K562 (cell line): ENCODE measurements around the gene RALGAPA2. TPM values are rescaled to one million over a fixed set of nuclear protein-coding genes. Genes with fewer than 3 reads are reported as not detected.

ENCODE experiments used
- ATAC-seq: fragments of 200-7000 bp; cut with Tn5 transposase; 3 replicates; pipeline ENCODE4 v1.9.1; 2020; ENCODE audit warnings: moderate library complexity
- BruUV-seq: library from RNA; stranded (reverse); fragments of 400-500 nt; replicated peaks from 2 replicates; lab custom pipeline; 2021; lab: Mats Ljungman, UMichigan
- CTCF ChIA-PET: fragments of 300-600 bp; formaldehyde crosslinking; extraction: SDS; loops from one replicate; lab custom pipeline; 2021; ENCODE audit warnings: low intra/inter-chr PET ratio; lab: Yijun Ruan, JAX
- POLR2A ChIA-PET: fragments of 300-600, 350-650 bp; sonication (Branson Sonifier 250); formaldehyde crosslinking; extraction: SDS; loops from one replicate; lab custom pipeline; 2021; ENCODE audit warnings: antibody characterized with exemption, inconsistent platforms; lab: Yijun Ruan, JAX
- DNase-seq, 4 experiments: peaks; one replicate each; pipeline versions ENCODE4 v3.0.0 to v3.0.0-alpha.2; 2011 to 2018; ENCODE audit warnings: low spot score in 3 of 4, mixed read lengths in 3 of 4; ENCODE audit errors: extremely low read depth in 1 of 4
- FAIRE-seq: peaks from 2 replicates; lab custom pipeline; 2011; peaks lifted over from hg19 to GRCh38; lab: Jason Lieb, UNC
- H2AFZ ChIP-seq: 2 replicates; pipeline ENCODE4 v1.6.0; 2011; ENCODE audit warnings: low read depth, low read length, control low read depth, inconsistent platforms
- H3K27ac ChIP-seq: fragments of 200-600 bp; 3 replicates; pipeline ENCODE4 v1.8.0; 2011; ENCODE audit warnings: low read depth, mild to moderate bottlenecking, control low read depth, inconsistent platforms, low read length, moderate library complexity, mixed read lengths; ENCODE audit errors: extremely low read depth
- H3K27me3 ChIP-seq, 2 experiments: fragments of 300-600 bp in 1 of 2; 2 replicates in 1 of 2; 3 replicates in 1 of 2; pipeline versions ENCODE4 v1.6.0 to v1.8.0; 2011; ENCODE audit warnings: inconsistent platforms in 2 of 2, low read length in 2 of 2, mild to moderate bottlenecking in 1 of 2, mixed read lengths in 1 of 2, moderate library complexity in 1 of 2; ENCODE audit not compliant: control insufficient read depth in 2 of 2, insufficient read depth in 2 of 2
- H3K36me3 ChIP-seq: fragments of 300-600 bp; 3 replicates; pipeline ENCODE4 v1.8.0; 2011; ENCODE audit warnings: mild to moderate bottlenecking, low read length, inconsistent platforms; ENCODE audit not compliant: control insufficient read depth, insufficient read depth
- H3K4me1 ChIP-seq, 2 experiments: fragments of 200-600 bp in 1 of 2; replicated peaks in 1 of 2; 2 replicates in 1 of 2; 3 replicates in 1 of 2; pipeline versions ENCODE4 v1.5.1 to v1.8.0; 2011; ENCODE audit warnings: inconsistent platforms in 2 of 2, low read length in 2 of 2, mild to moderate bottlenecking in 1 of 2, mixed read lengths in 1 of 2, moderate library complexity in 1 of 2; ENCODE audit not compliant: control insufficient read depth in 2 of 2, insufficient read depth in 2 of 2
- H3K4me2 ChIP-seq: 2 replicates; pipeline ENCODE4 v1.6.1; 2011; ENCODE audit warnings: low read length, control low read depth, inconsistent platforms, mixed read lengths; ENCODE audit not compliant: insufficient read depth
- H3K4me3 ChIP-seq: fragments of 200-600 bp; sonication (generic), shearing (Covaris generic); 2 replicates; pipeline ENCODE4 v1.5.1; 2016; ENCODE audit warnings: control low read depth, inconsistent platforms
- H3K79me2 ChIP-seq: fragments of 200-600 bp; 3 replicates; pipeline ENCODE4 v1.8.0; 2011; ENCODE audit warnings: low read length, inconsistent platforms; ENCODE audit not compliant: control insufficient read depth, insufficient read depth
- H3K9ac ChIP-seq, 2 experiments: 2 replicates each; pipeline versions ENCODE4 v1.6.0 to v1.6.1; 2011; ENCODE audit warnings: low read depth in 2 of 2, low read length in 2 of 2, control low read depth in 1 of 2, inconsistent platforms in 1 of 2, mild to moderate bottlenecking in 1 of 2, mixed read lengths in 1 of 2; ENCODE audit not compliant: insufficient read depth in 1 of 2
- H3K9me1 ChIP-seq: one replicate; pipeline ENCODE4 v1.6.0; 2011; ENCODE audit warnings: inconsistent platforms, mild to moderate bottlenecking, low read length, moderate library complexity; ENCODE audit not compliant: control insufficient read depth, insufficient read depth
- H3K9me3 ChIP-seq: replicated peaks from 2 replicates; pipeline ENCODE4 v1.5.1; 2011; ENCODE audit warnings: low read depth, low read length, inconsistent platforms; ENCODE audit not compliant: control insufficient read depth, insufficient read depth
- H4K20me1 ChIP-seq: replicated peaks from 2 replicates; pipeline ENCODE4 v1.6.1; 2011; ENCODE audit warnings: low read length, inconsistent platforms, mixed read lengths; ENCODE audit not compliant: control insufficient read depth, insufficient read depth
- E2F3 ChIP-seq: fragments of 250-450 bp; sonication (Bioruptor Pico); IDR thresholded peaks from 2 replicates; pipeline ENCODE4 v1.4.0; 2020; ENCODE audit warnings: mild to moderate bottlenecking
- FOXJ2 ChIP-seq: fragments of 200-800 bp; sonication (Bioruptor generic); IDR thresholded peaks from 2 replicates; pipeline ENCODE4 v1.6.1; 2016; ENCODE audit warnings: missing genetic modification characterization, missing compliant biosample characterization
- JUNB ChIP-seq: fragments of 450-650 bp; formaldehyde crosslinking; conservative IDR thresholded peaks from 2 replicates; pipeline ENCODE4 v1.4.0; 2020; ENCODE audit warnings: mild to moderate bottlenecking
- NCOA1 ChIP-seq: fragments of 450-650 bp; IDR thresholded peaks from 2 replicates; pipeline ENCODE4 v1.6.1; 2016; ENCODE audit warnings: low read depth
- NCOA6 ChIP-seq: fragments of 450-650 bp; IDR thresholded peaks from 2 replicates; pipeline ENCODE4 v1.6.1; 2017; ENCODE audit warnings: mild to moderate bottlenecking
- PML ChIP-seq: IDR thresholded peaks from 2 replicates; pipeline ENCODE4 v1.6.1; 2012; ENCODE audit warnings: low read length, inconsistent platforms
- POLR2A ChIP-seq: fragments of 450-650 bp; conservative IDR thresholded peaks from 2 replicates; pipeline ENCODE4 v1.6.1; 2016
- POLR2AphosphoS2 ChIP-seq: IDR thresholded peaks from 2 replicates; pipeline ENCODE4 v1.6.1; 2012; ENCODE audit warnings: low read length, improper control_type of control experiment
- SIN3B ChIP-seq: fragments of 450-650 bp; IDR thresholded peaks from 2 replicates; pipeline ENCODE4 v1.6.1; 2017; ENCODE audit warnings: low read depth, mild to moderate bottlenecking, moderate library complexity
- SP2 ChIP-seq: IDR thresholded peaks from 2 replicates; pipeline ENCODE4 v1.6.1; 2011; ENCODE audit warnings: mild to moderate bottlenecking, low read depth, low read length, moderate library complexity; ENCODE audit not compliant: poor library complexity, severe bottlenecking; ENCODE audit errors: extremely low read depth
- TCF3 ChIP-seq: sonication (generic); formaldehyde crosslinking; IDR thresholded peaks from 2 replicates; pipeline ENCODE4 v1.4.0; 2020; ENCODE audit warnings: mild to moderate bottlenecking, missing genetic modification reagents
- XRCC5 ChIP-seq: fragments of 200-400 bp; formaldehyde crosslinking; IDR thresholded peaks from 2 replicates; pipeline ENCODE4 v1.6.1; 2017; ENCODE audit warnings: low read depth, mild to moderate bottlenecking, low read length
- ZC3H8 ChIP-seq: fragments of 450-650 bp; IDR thresholded peaks from 2 replicates; pipeline ENCODE4 v1.6.1; 2017
- WGBS: fragments of 100-300 bp; shearing (Covaris generic); methylation state at CpG from one replicate; pipeline ENCODE4 v1.1.6; 2016; ENCODE audit warnings: low coverage, mixed read lengths; ENCODE audit not compliant: insufficient coverage; ENCODE audit errors: missing lambda C conversion rate; 5-methylcytosine and 5-hydroxymethylcytosine counted together
- in situ Hi-C: fragments of 300-500 bp; cut with MboI; formaldehyde crosslinking; loops from 4 replicates; pipeline ENCODE4 v1.15.0; 2018; ENCODE audit warnings: inconsistent platforms, mixed read lengths
- intact Hi-C: fragments of 100-400 bp; cut with micrococcal nuclease; formaldehyde crosslinking; loops from 2 replicates; pipeline ENCODE4 v1.14.2; 2022
- polyA plus RNA-seq, 8 experiments: library from polyadenylated mRNA; depleted of rRNA in 4 of 8; stranded (reverse) in 5 of 8; unstranded in 3 of 8; fragments of >200 nt; fragmentation: Nextera tagmentation in 2 of 8; fragmentation: Illumina TruSeq in 1 of 8; extraction: Ambion mirVana in 2 of 8; extraction: Trizol in 1 of 8; gene quantifications; 2 replicates each; pipeline versions ENCODE4 v1.2.1 to v1.2.3, GENCODE V29; 2011 to 2014; ENCODE audit warnings: inconsistent platforms in 1 of 8, missing spikeins in 1 of 8
- total RNA-seq, 7 experiments: library from RNA; depleted of rRNA in 6 of 7; stranded (reverse); fragments of >200 nt in 6 of 7; fragmentation: Illumina TruSeq in 2 of 7; extraction: Trizol in 2 of 7; gene quantifications; 2 replicates each; pipeline versions ENCODE4 v1.2.1 to v1.2.3, GENCODE V29; 2011 to 2021; ENCODE audit warnings: low replicate concordance in 1 of 7
- TF ChIP-seq, protein P1 (sequence below), 3 experiments: fragments of 200-800 bp in 1 of 3; sonication (Bioruptor generic) in 1 of 3; sonication (generic) in 1 of 3; formaldehyde crosslinking in 1 of 3; IDR thresholded peaks; 2 replicates each; pipeline versions ENCODE4 v1.6.1 to v1.8.0; 2016 to 2022; ENCODE audit warnings: mild to moderate bottlenecking in 2 of 3, missing compliant biosample characterization in 2 of 3, missing genetic modification characterization in 2 of 3, missing genetic modification reagents in 1 of 3
- TF ChIP-seq, protein P2 (sequence below): fragments of 250-450 bp; sonication (Bioruptor Pico); IDR thresholded peaks from 2 replicates; pipeline ENCODE4 v1.6.1; 2021; ENCODE audit warnings: mild to moderate bottlenecking

RALGAPA2 gene
- total and polyA plus RNA-seq, 9 of the 15 experiments (the other 6 are each of a cell fraction or from before 2014, with no cell fraction given), result 0.35 to 2.7 (median 1.4) TPM

DNA sequence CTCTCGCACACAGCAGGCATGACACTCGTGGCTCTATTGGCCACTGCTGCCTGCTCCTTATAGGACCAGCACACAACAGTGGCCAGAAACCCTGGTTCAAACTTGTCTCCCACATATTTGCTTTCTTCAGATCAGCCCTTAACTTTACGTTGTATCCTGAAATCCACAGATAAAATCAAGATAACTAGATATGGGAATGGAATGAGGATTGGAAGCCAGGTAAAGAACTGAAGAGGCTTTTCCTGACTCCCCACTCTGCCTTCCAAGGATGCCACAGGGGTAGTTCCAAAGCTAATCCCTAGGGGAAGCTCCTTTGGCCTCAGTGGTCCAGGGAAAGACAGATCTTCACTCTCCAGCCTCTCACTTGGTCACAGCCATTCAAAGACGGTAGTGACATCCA, 258.1 kb downstream of the RALGAPA2 start:
- BruUV-seq, result no TSS peak
- Histone ChIP-seq H3K9ac (no peak overlapping the region), H3K36me3 (no peaks in the 10 kb centered on the region), H3K4me3 (no peak overlapping the region), H3K27ac (no peak overlapping the region), H3K27me3 (peaks cover 2 to 25% of the 10 kb centered on the region in 2 experiments; a peak in 2 of 5 replicates), H3K4me1 (peaks cover 0 to 3% of the 10 kb centered on the region in 2 experiments; a peak in 1 of 5 replicates), H3K9me3 (no peaks in the 10 kb centered on the region), H3K79me2 (no peaks in the 10 kb centered on the region), H3K4me2 (no peak overlapping the region), H3K9me1 (no peaks in the 10 kb centered on the region), H2AFZ (no peak overlapping the region), H4K20me1 (no peaks in the 10 kb centered on the region)
- WGBS, result 3% methylated on average over 4 of the region's 4 CpGs
- in situ Hi-C loops (no loop called here), intact Hi-C loops (no loop called here)
- ChIA-PET CTCF (no interaction called here), POLR2A (no interaction called here)
- TF ChIP-seq, protein P1, sequence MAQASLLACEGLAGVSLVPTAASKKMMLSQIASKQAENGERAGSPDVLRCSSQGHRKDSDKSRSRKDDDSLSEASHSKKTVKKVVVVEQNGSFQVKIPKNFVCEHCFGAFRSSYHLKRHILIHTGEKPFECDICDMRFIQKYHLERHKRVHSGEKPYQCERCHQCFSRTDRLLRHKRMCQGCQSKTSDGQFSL (CRISPR knock-in tag; IDR thresholded peaks at IDR 0.05), result no peak
- TF ChIP-seq, protein P1 (tag; IDR thresholded peaks at IDR 0.05), result no peak
- TF ChIP-seq TCF3 (CRISPR knock-in tag) (no peak), NCOA6 (no peak), POLR2AphosphoS2 (no peak), SP2 (no peak), XRCC5 (no peak), E2F3 (CRISPR knock-in tag) (no peak), SIN3B (no peak), NCOA1 (no peak), JUNB (CRISPR knock-in tag) (no peak), ZC3H8 (no peak), PML (no peak), POLR2A (no peak), FOXJ2 (tag) (no peak)
- TF ChIP-seq, protein P2, sequence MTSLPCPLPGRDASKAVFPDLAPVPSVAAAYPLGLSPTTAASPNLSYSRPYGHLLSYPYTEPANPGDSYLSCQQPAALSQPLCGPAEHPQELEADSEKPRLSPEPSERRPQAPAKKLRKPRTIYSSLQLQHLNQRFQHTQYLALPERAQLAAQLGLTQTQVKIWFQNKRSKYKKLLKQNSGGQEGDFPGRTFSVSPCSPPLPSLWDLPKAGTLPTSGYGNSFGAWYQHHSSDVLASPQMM, result no peak
- ATAC-seq (no peak), FAIRE-seq (no peak), DNase-seq (no peak)
